Activated naive CD8-positive, alpha-beta T cell treated with anti-CD3 and anti-CD28 coated beads, Interleukin-2, amount 50 U/mL, for 24 hours (primary cell): ENCODE measurements around the gene SFXN1.

Experiments
- ATAC-seq: fragments of 150-1000 bp; cut with Tn5 transposase; one replicate; pipeline ENCODE4 v1.10.0; 2021
- DNase-seq: peaks from one replicate; pipeline ENCODE4 v3.0.0; 2021
- H3K27ac Mint-ChIP-seq: one replicate; pipeline ENCODE4 v1.8.0; 2021; ENCODE audit warnings: mild to moderate bottlenecking, mixed read lengths
- H3K27me3 Mint-ChIP-seq: one replicate; pipeline ENCODE4 v1.8.0; 2021; ENCODE audit warnings: mixed read lengths
- H3K36me3 Mint-ChIP-seq: one replicate; pipeline ENCODE4 v1.8.0; 2021; ENCODE audit warnings: low read depth, mixed read lengths
- H3K4me1 Mint-ChIP-seq: one replicate; pipeline ENCODE4 v1.8.0; 2021; ENCODE audit warnings: mixed read lengths
- H3K4me3 Mint-ChIP-seq: one replicate; pipeline ENCODE4 v1.8.0; 2021; ENCODE audit warnings: mild to moderate bottlenecking, moderate library complexity, mixed read lengths
- H3K9me3 Mint-ChIP-seq: one replicate; pipeline ENCODE4 v1.8.0; 2021; ENCODE audit warnings: mixed read lengths

The SFXN1 gene

GRCh38 chr5:175550055-175550805, 71.9 kb downstream of the SFXN1 start:
- Mint-ChIP-seq H3K36me3 (no peaks in the 10 kb centered on the region), H3K9me3 (no peaks in the 10 kb centered on the region), H3K4me3 (no peak overlapping the region), H3K27me3 (peaks cover 36% of the 10 kb centered on the region), H3K4me1 (peaks cover 5% of the 10 kb centered on the region), H3K27ac (no peak overlapping the region)
- no peak for DNase-seq
- no peak for ATAC-seq

GRCh38 chr5:175551266-175551665, 72.9 kb downstream of the SFXN1 start:
- DNase-seq (no peak), ATAC-seq (no peak)
- Mint-ChIP-seq H3K4me1 (peaks cover 9% of the 10 kb centered on the region), H3K4me3 (no peak overlapping the region), H3K27ac (no peak overlapping the region), H3K36me3 (no peaks in the 10 kb centered on the region), H3K27me3 (peaks cover 36% of the 10 kb centered on the region), H3K9me3 (no peaks in the 10 kb centered on the region)

- H3K36me3 Mint-ChIP-seq, result no peaks in the 10 kb centered on the region
- DNase-seq, result no peak
- H3K4me1 Mint-ChIP-seq, result peaks cover 4% of the 10 kb centered on the region
- ATAC-seq, result no peak
- no peak overlapping the region for H3K4me3 Mint-ChIP-seq
- no peak overlapping the region for H3K27ac Mint-ChIP-seq
- peaks cover 14% of the 10 kb centered on the region for H3K27me3 Mint-ChIP-seq
- no peaks in the 10 kb centered on the region for H3K9me3 Mint-ChIP-seq
Observed at GRCh38 chr5:175554296-175554695, 75.9 kb downstream of the SFXN1 start.

DNA sequence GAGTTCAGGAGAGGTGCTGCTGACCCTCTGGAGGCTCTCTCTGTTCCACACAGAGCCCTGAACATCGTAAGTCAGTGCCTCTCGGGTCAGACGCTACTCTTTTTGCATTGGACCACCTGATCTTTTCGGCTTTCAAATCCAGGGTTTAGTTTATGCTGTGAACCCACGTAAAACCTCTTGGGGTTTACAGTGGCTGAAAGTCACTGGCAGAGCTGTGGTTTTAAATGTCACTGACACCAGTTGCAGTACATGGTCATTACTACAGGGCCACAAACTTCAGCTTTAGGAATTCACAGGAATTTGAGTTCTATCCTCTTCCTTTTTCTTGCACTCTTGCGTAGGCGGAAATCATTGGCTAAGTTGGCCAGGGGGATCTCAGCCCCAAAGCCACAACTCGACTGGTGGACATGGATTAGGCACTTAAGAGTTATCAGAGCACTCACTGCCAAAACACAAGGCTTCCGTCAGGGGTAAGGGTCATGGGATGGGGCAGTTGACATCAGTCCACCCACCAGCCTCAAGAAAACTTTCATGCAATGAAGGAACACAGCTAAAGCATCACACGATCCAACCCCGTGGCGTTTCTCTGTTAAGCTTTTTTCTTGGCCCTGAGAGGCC, 76.9 kb downstream of the SFXN1 start:
- ATAC-seq (peak; percentile 61), DNase-seq (no peak)
- Mint-ChIP-seq H3K27me3 (peaks cover 15% of the 10 kb centered on the region), H3K4me1 (peaks cover 8% of the 10 kb centered on the region), H3K4me3 (no peak overlapping the region), H3K36me3 (no peaks in the 10 kb centered on the region), H3K9me3 (no peaks in the 10 kb centered on the region), H3K27ac (no peak overlapping the region)

DNA sequence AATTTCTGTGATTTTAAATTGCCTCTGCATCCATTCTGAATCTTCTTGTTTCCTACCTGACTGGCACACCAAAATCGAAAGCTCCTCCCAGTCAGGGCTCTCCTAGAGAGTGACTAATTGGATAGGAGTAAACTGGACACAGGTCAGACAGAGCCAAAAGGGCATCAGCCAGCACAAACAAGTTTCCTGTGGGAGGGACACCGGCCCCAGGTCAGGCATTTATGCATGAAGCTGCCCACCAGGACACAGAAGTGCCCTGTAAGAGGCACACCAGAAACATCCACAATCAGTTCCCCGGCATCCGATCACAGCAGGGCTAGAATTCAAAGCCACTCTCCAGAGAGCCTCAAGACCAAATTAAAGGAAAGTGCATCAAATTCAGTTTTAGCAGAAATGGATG, 78.4 kb downstream of the SFXN1 start:
- DNase-seq, result no peak
- Mint-ChIP-seq H3K36me3 (no peaks in the 10 kb centered on the region), H3K27me3 (peaks cover 9% of the 10 kb centered on the region), H3K4me3 (no peak overlapping the region), H3K27ac (no peak overlapping the region), H3K9me3 (no peaks in the 10 kb centered on the region), H3K4me1 (peaks cover 8% of the 10 kb centered on the region)
- ATAC-seq, result no peak

GRCh38 chr5:175557778-175558177, 79.4 kb downstream of the SFXN1 start:
- ATAC-seq (no peak), DNase-seq (no peak)
- no peaks in the 10 kb centered on the region for H3K36me3 Mint-ChIP-seq
- H3K4me1 Mint-ChIP-seq, result peaks cover 8% of the 10 kb centered on the region
- H3K9me3 Mint-ChIP-seq, result no peaks in the 10 kb centered on the region
- peaks cover 9% of the 10 kb centered on the region for H3K27me3 Mint-ChIP-seq
- no peak overlapping the region for H3K27ac Mint-ChIP-seq
- no peak overlapping the region for H3K4me3 Mint-ChIP-seq

DNA sequence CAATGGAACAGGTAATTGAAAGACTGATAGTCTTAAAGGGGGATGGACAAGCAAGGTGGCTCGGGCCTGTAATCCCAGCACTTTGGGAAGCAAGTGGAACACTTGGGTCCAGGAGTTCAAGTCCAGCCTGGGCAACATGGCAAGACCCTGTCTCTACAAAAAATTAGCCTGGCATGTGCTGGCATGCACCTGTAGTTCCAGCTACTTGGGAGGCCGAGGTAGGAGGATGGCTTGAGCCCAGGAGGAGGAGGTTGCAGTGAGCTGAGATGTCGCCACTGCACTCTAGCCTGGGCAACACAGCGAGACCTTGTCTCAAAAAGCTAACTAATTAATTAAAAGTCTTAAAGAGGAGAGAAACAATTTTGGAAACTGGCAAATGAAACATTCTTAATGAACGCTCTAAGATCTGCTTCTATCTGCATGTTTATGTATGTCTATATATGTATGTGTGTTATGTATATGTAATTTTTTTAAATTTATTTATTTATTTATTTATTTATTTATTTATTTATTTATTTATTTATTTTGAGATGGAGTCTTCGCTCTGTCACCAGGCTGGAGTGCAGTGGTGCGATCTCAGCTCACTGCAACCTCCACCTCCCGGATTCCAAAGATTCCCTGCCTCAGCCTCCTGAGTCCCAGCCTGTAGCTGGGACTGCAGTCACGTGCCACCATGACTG, 80.6 kb downstream of the SFXN1 start:
- H3K36me3 Mint-ChIP-seq, result no peaks in the 10 kb centered on the region
- DNase-seq (no peak), ATAC-seq (no peak)
- peaks cover 8% of the 10 kb centered on the region for H3K4me1 Mint-ChIP-seq
- no peak overlapping the region for H3K27ac Mint-ChIP-seq
- no peak overlapping the region for H3K4me3 Mint-ChIP-seq
- H3K9me3 Mint-ChIP-seq, result no peaks in the 10 kb centered on the region
- peaks cover 12% of the 10 kb centered on the region for H3K27me3 Mint-ChIP-seq

- H3K4me3 Mint-ChIP-seq, result no peak overlapping the region
- no peak overlapping the region for H3K27ac Mint-ChIP-seq
- no peaks in the 10 kb centered on the region for H3K9me3 Mint-ChIP-seq
- peaks cover 10% of the 10 kb centered on the region for H3K4me1 Mint-ChIP-seq
- DNase-seq, result no peak
- H3K36me3 Mint-ChIP-seq, result no peaks in the 10 kb centered on the region
- ATAC-seq, result no peak
- peaks cover 8% of the 10 kb centered on the region for H3K27me3 Mint-ChIP-seq
Observed at GRCh38 chr5:175560011-175560410, 81.7 kb downstream of the SFXN1 start.

DNA sequence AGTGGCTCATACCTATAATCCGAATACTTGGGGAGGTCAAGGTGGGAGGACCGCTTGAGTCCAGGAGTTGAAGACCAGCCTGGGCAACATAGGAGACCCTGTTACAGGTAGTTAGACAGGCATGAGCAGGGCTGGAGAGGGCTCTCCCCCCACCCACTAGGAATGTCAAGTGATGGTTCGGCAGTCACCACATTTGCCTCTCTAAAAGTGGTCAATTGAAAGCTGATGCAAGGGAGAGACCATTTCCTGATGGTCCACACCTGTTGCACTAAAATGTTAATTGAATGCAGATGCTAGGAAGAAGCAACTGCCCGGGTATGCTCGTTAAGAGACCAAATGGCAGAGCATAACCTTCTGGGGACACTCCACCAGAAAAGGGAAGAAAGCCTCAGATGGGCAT, 82.7 kb downstream of the SFXN1 start:
- Mint-ChIP-seq H3K4me3 (no peak overlapping the region), H3K27me3 (peaks cover 8% of the 10 kb centered on the region), H3K4me1 (peaks cover 6% of the 10 kb centered on the region), H3K9me3 (no peaks in the 10 kb centered on the region), H3K36me3 (no peaks in the 10 kb centered on the region), H3K27ac (no peak overlapping the region)
- DNase-seq, result no peak
- ATAC-seq, result no peak

GRCh38 chr5:175564716-175565115, 86.4 kb downstream of the SFXN1 start:
- ATAC-seq, result no peak
- Mint-ChIP-seq H3K27ac (no peak overlapping the region), H3K4me1 (peaks cover 17% of the 10 kb centered on the region), H3K9me3 (no peaks in the 10 kb centered on the region), H3K27me3 (peaks cover 10% of the 10 kb centered on the region), H3K4me3 (no peak overlapping the region), H3K36me3 (no peaks in the 10 kb centered on the region)
- no peak for DNase-seq

- Mint-ChIP-seq H3K27ac (no peak overlapping the region), H3K36me3 (no peaks in the 10 kb centered on the region), H3K4me1 (peaks cover 16% of the 10 kb centered on the region), H3K4me3 (no peak overlapping the region), H3K9me3 (no peaks in the 10 kb centered on the region), H3K27me3 (peaks cover 10% of the 10 kb centered on the region)
- DNase-seq (no peak), ATAC-seq (peak; percentile 36)
Observed at GRCh38 chr5:175566697-175567096, 88.3 kb downstream of the SFXN1 start.

GRCh38 chr5:175567954-175568353, 89.6 kb downstream of the SFXN1 start:
- no peaks in the 10 kb centered on the region for H3K36me3 Mint-ChIP-seq
- H3K4me1 Mint-ChIP-seq, result peaks cover 16% of the 10 kb centered on the region

GRCh38 chr5:175569701-175570100, 91.3 kb downstream of the SFXN1 start:
- ATAC-seq (no peak), DNase-seq (no peak)
- no peaks in the 10 kb centered on the region for H3K9me3 Mint-ChIP-seq
- no peak overlapping the region for H3K4me3 Mint-ChIP-seq
- H3K4me1 Mint-ChIP-seq, result peaks cover 22% of the 10 kb centered on the region
- no peaks in the 10 kb centered on the region for H3K36me3 Mint-ChIP-seq
- no peak overlapping the region for H3K27ac Mint-ChIP-seq
- peaks cover 17% of the 10 kb centered on the region for H3K27me3 Mint-ChIP-seq

More at GRCh38 chr5:175567954-175568353, 89.6 kb downstream of the SFXN1 start:
- Mint-ChIP-seq H3K9me3 (no peaks in the 10 kb centered on the region), H3K27me3 (peaks cover 13% of the 10 kb centered on the region), H3K27ac (no peak overlapping the region), H3K4me3 (no peak overlapping the region)
- DNase-seq, result no peak
- ATAC-seq, result no peak

DNA sequence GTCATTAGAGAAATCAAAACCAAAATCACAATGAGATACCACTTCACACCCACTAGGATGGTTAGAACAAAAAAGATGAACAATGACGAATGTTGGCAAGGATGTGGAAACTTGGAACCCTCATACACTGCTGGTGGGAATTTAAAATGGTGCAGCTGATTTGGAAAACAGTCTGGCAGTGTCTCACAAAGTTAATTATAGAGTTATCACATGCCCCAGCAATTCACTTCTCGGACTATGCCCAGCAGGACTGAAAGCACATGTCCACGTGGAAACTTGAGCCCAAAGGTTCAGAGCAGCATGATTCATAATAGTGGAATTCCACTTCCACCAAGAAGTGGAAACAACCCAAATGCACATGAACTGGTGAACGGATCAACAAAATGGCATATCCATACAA, 94.5 kb downstream of the SFXN1 start:
- Mint-ChIP-seq H3K4me3 (no peak overlapping the region), H3K4me1 (peaks cover 20% of the 10 kb centered on the region), H3K9me3 (no peaks in the 10 kb centered on the region), H3K27me3 (peaks cover 17% of the 10 kb centered on the region), H3K36me3 (no peaks in the 10 kb centered on the region), H3K27ac (no peak overlapping the region)
- no peak for DNase-seq
- no peak for ATAC-seq
